HEK293 (cell line): ENCODE measurements around the gene TRIM9.

Source experiments
- CTCF ChIA-PET: fragments of 350-600 bp; formaldehyde crosslinking; extraction: SDS; loops from one replicate; lab custom pipeline; 2021; ENCODE audit warnings: antibody characterized with exemption; lab: Yijun Ruan, JAX
- POLR2A ChIA-PET: fragments of 300-600 bp; formaldehyde crosslinking; extraction: SDS; loops from one replicate; lab custom pipeline; 2020; ENCODE audit warnings: antibody characterized with exemption, inconsistent platforms; lab: Yijun Ruan, JAX
- H3K27ac ChIP-seq: fragments of 200-500 bp; sonication (Bioruptor generic); 2 replicates; pipeline ENCODE4 v1.5.1; 2014; ENCODE audit warnings: low read depth, low read length, control low read depth, inconsistent platforms; ENCODE audit errors: extremely low read depth
- H3K36me3 ChIP-seq, 2 experiments: fragments of 200-500 bp in 1 of 2; sonication (Bioruptor generic) in 1 of 2; 1 replicate in 1 of 2; 2 replicates in 1 of 2; pipeline ENCODE4 v1.5.1; 2014 to 2017; ENCODE audit warnings: inconsistent platforms in 2 of 2, low read length in 2 of 2; ENCODE audit not compliant: control insufficient read depth in 2 of 2, insufficient read depth in 1 of 2
- H3K4me1 ChIP-seq: fragments of 200-500 bp; sonication (Bioruptor generic); 2 replicates; pipeline ENCODE4 v1.5.1; 2014; ENCODE audit warnings: mild to moderate bottlenecking, low read length, inconsistent platforms; ENCODE audit not compliant: control insufficient read depth, insufficient read depth
- H3K4me3 ChIP-seq: 2 replicates; pipeline ENCODE4 v1.5.1; 2011; ENCODE audit warnings: low read depth, mild to moderate bottlenecking, control low read depth, low read length, moderate library complexity
- H3K9me3 ChIP-seq: fragments of 200-500 bp; sonication (Bioruptor generic); 2 replicates; pipeline ENCODE4 v1.5.1; 2014; ENCODE audit warnings: low read depth, low read length, inconsistent platforms; ENCODE audit not compliant: control insufficient read depth, insufficient read depth
- HOXC10 ChIP-seq: sonication (generic); formaldehyde crosslinking; IDR thresholded peaks from 2 replicates; pipeline ENCODE4 v1.8.1; 2023; ENCODE audit warnings: mild to moderate bottlenecking, missing genetic modification reagents
- TRIM28 ChIP-seq: IDR thresholded peaks from 2 replicates; pipeline ENCODE4 v1.6.1; 2011; ENCODE audit warnings: low read length, control low read depth, borderline replicate concordance
- YY2 ChIP-seq: fragments of 450-650 bp; formaldehyde crosslinking; IDR thresholded peaks from 2 replicates; pipeline ENCODE4 v1.5.1; 2016; ENCODE audit warnings: missing biosample characterization, missing genetic modification characterization
- ZBTB1 ChIP-seq: fragments of 450-650 bp; formaldehyde crosslinking; IDR thresholded peaks from 2 replicates; pipeline ENCODE4 v1.5.1; 2016; ENCODE audit warnings: missing biosample characterization, missing genetic modification characterization
- ZFP3 ChIP-seq: fragments of 450-650 bp; formaldehyde crosslinking; IDR thresholded peaks from 2 replicates; pipeline ENCODE4 v1.5.1; 2016; ENCODE audit warnings: low read depth, missing biosample characterization, missing genetic modification characterization
- ZNF157 ChIP-seq: fragments of 450-650 bp; formaldehyde crosslinking; IDR thresholded peaks from 2 replicates; pipeline ENCODE4 v1.5.1; 2016; ENCODE audit warnings: missing biosample characterization, missing genetic modification characterization
- ZNF169 ChIP-seq: fragments of 450-650 bp; formaldehyde crosslinking; IDR thresholded peaks from 2 replicates; pipeline ENCODE4 v1.5.1; 2016; ENCODE audit warnings: missing biosample characterization, missing genetic modification characterization
- ZNF175 ChIP-seq: fragments of 450-650 bp; formaldehyde crosslinking; IDR thresholded peaks from 2 replicates; pipeline ENCODE4 v1.5.1; 2016; ENCODE audit warnings: missing biosample characterization, missing genetic modification characterization
- ZNF19 ChIP-seq: fragments of 450-650 bp; formaldehyde crosslinking; IDR thresholded peaks from 2 replicates; pipeline ENCODE4; 2016; ENCODE audit warnings: missing biosample characterization, missing genetic modification characterization, low read depth
- ZNF248 ChIP-seq: fragments of 450-650 bp; formaldehyde crosslinking; IDR thresholded peaks from 2 replicates; pipeline ENCODE4 v1.5.1; 2017; ENCODE audit warnings: missing biosample characterization, missing genetic modification characterization
- ZNF544 ChIP-seq: fragments of 450-650 bp; formaldehyde crosslinking; IDR thresholded peaks from 2 replicates; pipeline ENCODE4 v1.5.0; 2017; ENCODE audit warnings: missing biosample characterization, missing genetic modification characterization
- ZNF548 ChIP-seq: fragments of 450-650 bp; formaldehyde crosslinking; IDR thresholded peaks from 2 replicates; pipeline ENCODE4 v1.5.1; 2016; ENCODE audit warnings: missing biosample characterization, missing genetic modification characterization
- ZNF560 ChIP-seq: fragments of 450-650 bp; formaldehyde crosslinking; IDR thresholded peaks from 2 replicates; pipeline ENCODE4 v1.5.1; 2017; ENCODE audit warnings: missing biosample characterization, missing genetic modification characterization, borderline replicate concordance
- ZNF654 ChIP-seq: fragments of 450-650 bp; formaldehyde crosslinking; IDR thresholded peaks from 2 replicates; pipeline ENCODE4 v1.5.1; 2016; ENCODE audit warnings: low read depth, missing biosample characterization, missing genetic modification characterization
- ZNF785 ChIP-seq: fragments of 450-650 bp; formaldehyde crosslinking; IDR thresholded peaks from 2 replicates; pipeline ENCODE4 v1.5.1; 2016; ENCODE audit warnings: missing biosample characterization, missing genetic modification characterization
- TF ChIP-seq, protein P1 (sequence below): fragments of 450-650 bp; formaldehyde crosslinking; IDR thresholded peaks from 2 replicates; pipeline ENCODE4 v1.5.1; 2016; ENCODE audit warnings: missing biosample characterization, missing genetic modification characterization, borderline replicate concordance
- TF ChIP-seq, protein P2 (sequence below): fragments of 450-650 bp; formaldehyde crosslinking; IDR thresholded peaks from 2 replicates; pipeline ENCODE4 v1.5.1; 2016; ENCODE audit warnings: missing biosample characterization, missing genetic modification characterization
- TF ChIP-seq, protein P3 (sequence below): fragments of 450-650 bp; formaldehyde crosslinking; conservative IDR thresholded peaks from 2 replicates; pipeline ENCODE4 v1.5.1; 2016; ENCODE audit warnings: low read depth, missing biosample characterization, missing genetic modification characterization
- TF ChIP-seq, protein P4 (sequence below): fragments of 450-650 bp; formaldehyde crosslinking; IDR thresholded peaks from 2 replicates; pipeline ENCODE4 v1.5.1; 2017; ENCODE audit warnings: missing biosample characterization, mild to moderate bottlenecking, missing genetic modification characterization, moderate library complexity
- TF ChIP-seq, protein P5 (sequence below): fragments of 450-650 bp; formaldehyde crosslinking; IDR thresholded peaks from 2 replicates; pipeline ENCODE4 v1.5.1; 2017; ENCODE audit warnings: missing biosample characterization, missing genetic modification characterization

Gene TRIM9

DNA sequence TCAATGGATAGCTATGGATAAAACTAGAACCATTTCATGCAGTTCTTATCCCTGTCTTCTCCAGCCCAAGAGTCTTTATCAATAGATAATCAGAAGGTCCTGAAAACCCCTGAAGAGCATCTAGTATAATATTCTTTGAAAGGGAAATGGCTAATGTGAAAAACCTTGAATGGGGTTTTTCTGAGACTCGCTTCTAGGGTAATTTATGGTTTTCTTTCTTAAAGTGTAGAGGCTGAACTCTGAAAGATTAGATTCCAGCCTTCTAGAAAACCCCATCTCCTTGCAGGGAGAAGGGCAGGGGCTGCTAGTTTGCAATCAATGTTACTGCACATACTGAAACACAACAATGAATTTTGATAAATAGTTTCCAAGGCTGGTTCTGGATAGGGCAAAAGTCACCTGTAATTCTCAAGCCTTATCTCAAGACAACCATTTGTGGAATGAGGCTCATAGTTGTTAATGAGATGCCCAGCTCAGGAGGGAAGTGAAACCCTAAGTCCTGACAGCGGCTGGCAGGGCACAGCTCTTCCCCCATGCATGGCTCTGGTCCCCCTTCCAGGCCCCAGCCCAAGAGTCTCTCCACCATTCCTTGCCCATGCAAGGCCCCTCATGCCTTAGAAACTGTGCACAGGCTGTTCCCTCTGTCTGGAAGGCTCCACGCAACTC, 116.9 kb downstream of the TRIM9 start:
- Histone ChIP-seq H3K27ac (no peak overlapping the region), H3K4me3 (no peak overlapping the region), H3K4me1 (no peaks in the 10 kb centered on the region), H3K9me3 (no peaks in the 10 kb centered on the region), H3K36me3 (no peaks in the 10 kb centered on the region)
- TF ChIP-seq, protein P1, sequence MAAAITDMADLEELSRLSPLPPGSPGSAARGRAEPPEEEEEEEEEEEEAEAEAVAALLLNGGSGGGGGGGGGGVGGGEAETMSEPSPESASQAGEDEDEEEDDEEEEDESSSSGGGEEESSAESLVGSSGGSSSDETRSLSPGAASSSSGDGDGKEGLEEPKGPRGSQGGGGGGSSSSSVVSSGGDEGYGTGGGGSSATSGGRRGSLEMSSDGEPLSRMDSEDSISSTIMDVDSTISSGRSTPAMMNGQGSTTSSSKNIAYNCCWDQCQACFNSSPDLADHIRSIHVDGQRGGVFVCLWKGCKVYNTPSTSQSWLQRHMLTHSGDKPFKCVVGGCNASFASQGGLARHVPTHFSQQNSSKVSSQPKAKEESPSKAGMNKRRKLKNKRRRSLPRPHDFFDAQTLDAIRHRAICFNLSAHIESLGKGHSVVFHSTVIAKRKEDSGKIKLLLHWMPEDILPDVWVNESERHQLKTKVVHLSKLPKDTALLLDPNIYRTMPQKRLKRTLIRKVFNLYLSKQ (tag by site-specific recombination), result no peak
- ChIA-PET POLR2A (no interaction called here), CTCF (no interaction called here)

DNA sequence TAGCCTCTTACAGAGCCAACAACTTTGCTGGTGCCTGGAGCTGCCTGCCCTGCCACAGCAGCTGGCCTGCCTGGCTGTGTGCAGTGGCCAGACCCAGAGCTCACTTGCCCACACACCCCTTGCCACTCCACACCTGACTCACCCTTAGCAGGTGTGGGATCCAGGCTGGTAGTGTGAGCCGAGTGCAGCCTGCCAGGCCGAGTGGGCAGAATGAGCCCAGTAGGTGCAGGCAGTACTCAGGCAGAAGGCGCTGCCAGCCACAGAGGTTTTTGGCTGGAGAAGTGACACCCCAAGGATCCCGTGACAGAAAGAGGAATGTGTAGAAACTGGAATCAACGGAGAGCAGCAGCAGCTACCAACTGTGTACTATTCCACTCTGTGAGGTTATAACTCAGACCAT, 120.8 kb downstream of the TRIM9 start:
- Histone ChIP-seq H3K36me3 (no peaks in the 10 kb centered on the region), H3K4me3 (no peak overlapping the region), H3K4me1 (peaks cover 7% of the 10 kb centered on the region), H3K9me3 (no peaks in the 10 kb centered on the region), H3K27ac (no peak overlapping the region)
- CTCF ChIA-PET, result no interaction called here
- POLR2A ChIA-PET, result no interaction called here
- TF ChIP-seq, protein P2, sequence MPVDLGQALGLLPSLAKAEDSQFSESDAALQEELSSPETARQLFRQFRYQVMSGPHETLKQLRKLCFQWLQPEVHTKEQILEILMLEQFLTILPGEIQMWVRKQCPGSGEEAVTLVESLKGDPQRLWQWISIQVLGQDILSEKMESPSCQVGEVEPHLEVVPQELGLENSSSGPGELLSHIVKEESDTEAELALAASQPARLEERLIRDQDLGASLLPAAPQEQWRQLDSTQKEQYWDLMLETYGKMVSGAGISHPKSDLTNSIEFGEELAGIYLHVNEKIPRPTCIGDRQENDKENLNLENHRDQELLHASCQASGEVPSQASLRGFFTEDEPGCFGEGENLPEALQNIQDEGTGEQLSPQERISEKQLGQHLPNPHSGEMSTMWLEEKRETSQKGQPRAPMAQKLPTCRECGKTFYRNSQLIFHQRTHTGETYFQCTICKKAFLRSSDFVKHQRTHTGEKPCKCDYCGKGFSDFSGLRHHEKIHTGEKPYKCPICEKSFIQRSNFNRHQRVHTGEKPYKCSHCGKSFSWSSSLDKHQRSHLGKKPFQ (tag by site-specific recombination), result no peak
- no peak for TF ChIP-seq ZNF157 (tag by site-specific recombination)
- no peak for TF ChIP-seq ZNF175 (tag by site-specific recombination)
- TF ChIP-seq ZNF169 (tag by site-specific recombination), result no peak
- TF ChIP-seq ZNF560 (tag by site-specific recombination), result no peak
- no peak for TF ChIP-seq YY2 (tag by site-specific recombination)
- no peak for TF ChIP-seq ZNF785 (tag by site-specific recombination)
- TF ChIP-seq ZNF544 (tag by site-specific recombination), result no peak
- TF ChIP-seq ZNF548 (tag by site-specific recombination), result no peak
- TF ChIP-seq, protein P3, sequence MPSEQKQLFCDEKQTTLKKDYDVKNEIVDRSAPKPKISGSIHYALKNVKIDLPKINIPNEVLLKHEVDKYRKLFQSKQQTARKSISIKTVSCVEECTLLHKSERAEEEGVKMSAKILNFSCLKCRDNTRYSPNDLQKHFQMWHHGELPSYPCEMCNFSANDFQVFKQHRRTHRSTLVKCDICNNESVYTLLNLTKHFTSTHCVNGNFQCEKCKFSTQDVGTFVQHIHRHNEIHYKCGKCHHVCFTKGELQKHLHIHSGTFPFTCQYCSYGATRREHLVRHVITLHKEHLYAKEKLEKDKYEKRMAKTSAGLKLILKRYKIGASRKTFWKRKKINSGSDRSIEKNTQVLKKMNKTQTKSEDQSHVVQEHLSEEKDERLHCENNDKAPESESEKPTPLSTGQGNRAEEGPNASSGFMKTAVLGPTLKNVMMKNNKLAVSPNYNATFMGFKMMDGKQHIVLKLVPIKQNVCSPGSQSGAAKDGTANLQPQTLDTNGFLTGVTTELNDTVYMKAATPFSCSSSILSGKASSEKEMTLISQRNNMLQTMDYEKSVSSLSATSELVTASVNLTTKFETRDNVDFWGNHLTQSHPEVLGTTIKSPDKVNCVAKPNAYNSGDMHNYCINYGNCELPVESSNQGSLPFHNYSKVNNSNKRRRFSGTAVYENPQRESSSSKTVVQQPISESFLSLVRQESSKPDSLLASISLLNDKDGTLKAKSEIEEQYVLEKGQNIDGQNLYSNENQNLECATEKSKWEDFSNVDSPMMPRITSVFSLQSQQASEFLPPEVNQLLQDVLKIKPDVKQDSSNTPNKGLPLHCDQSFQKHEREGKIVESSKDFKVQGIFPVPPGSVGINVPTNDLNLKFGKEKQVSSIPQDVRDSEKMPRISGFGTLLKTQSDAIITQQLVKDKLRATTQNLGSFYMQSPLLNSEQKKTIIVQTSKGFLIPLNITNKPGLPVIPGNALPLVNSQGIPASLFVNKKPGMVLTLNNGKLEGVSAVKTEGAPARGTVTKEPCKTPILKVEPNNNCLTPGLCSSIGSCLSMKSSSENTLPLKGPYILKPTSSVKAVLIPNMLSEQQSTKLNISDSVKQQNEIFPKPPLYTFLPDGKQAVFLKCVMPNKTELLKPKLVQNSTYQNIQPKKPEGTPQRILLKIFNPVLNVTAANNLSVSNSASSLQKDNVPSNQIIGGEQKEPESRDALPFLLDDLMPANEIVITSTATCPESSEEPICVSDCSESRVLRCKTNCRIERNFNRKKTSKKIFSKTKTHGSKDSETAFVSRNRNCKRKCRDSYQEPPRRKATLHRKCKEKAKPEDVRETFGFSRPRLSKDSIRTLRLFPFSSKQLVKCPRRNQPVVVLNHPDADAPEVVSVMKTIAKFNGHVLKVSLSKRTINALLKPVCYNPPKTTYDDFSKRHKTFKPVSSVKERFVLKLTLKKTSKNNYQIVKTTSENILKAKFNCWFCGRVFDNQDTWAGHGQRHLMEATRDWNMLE (tag by site-specific recombination), result no peak
- no peak for TF ChIP-seq ZFP3 (tag by site-specific recombination)
- no peak for TF ChIP-seq TRIM28
- TF ChIP-seq, protein P4, sequence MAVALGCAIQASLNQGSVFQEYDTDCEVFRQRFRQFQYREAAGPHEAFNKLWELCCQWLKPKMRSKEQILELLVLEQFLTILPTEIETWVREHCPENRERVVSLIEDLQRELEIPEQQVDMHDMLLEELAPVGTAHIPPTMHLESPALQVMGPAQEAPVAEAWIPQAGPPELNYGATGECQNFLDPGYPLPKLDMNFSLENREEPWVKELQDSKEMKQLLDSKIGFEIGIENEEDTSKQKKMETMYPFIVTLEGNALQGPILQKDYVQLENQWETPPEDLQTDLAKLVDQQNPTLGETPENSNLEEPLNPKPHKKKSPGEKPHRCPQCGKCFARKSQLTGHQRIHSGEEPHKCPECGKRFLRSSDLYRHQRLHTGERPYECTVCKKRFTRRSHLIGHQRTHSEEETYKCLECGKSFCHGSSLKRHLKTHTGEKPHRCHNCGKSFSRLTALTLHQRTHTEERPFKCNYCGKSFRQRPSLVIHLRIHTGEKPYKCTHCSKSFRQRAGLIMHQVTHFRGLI (tag by site-specific recombination), result no peak
- no peak for TF ChIP-seq ZNF248 (tag by site-specific recombination)
- TF ChIP-seq ZBTB1 (tag by site-specific recombination), result no peak
- TF ChIP-seq ZNF19 (tag by site-specific recombination), result no peak
- no peak for TF ChIP-seq HOXC10
- TF ChIP-seq, protein P5, sequence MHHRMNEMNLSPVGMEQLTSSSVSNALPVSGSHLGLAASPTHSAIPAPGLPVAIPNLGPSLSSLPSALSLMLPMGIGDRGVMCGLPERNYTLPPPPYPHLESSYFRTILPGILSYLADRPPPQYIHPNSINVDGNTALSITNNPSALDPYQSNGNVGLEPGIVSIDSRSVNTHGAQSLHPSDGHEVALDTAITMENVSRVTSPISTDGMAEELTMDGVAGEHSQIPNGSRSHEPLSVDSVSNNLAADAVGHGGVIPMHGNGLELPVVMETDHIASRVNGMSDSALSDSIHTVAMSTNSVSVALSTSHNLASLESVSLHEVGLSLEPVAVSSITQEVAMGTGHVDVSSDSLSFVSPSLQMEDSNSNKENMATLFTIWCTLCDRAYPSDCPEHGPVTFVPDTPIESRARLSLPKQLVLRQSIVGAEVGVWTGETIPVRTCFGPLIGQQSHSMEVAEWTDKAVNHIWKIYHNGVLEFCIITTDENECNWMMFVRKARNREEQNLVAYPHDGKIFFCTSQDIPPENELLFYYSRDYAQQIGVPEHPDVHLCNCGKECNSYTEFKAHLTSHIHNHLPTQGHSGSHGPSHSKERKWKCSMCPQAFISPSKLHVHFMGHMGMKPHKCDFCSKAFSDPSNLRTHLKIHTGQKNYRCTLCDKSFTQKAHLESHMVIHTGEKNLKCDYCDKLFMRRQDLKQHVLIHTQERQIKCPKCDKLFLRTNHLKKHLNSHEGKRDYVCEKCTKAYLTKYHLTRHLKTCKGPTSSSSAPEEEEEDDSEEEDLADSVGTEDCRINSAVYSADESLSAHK, result no peak
- TF ChIP-seq ZNF654 (tag by site-specific recombination), result no peak
